ENCODE results near the gene D2HGDH.

Gene D2HGDH

GRCh38 chr2:241734467-241735208 is at the start of gene D2HGDH:
D2HGDH (plus strand) TSS chr2:241734630; CDS start chr2:241735225, 595 bp downstream.
- peak within 1 kb of the TSS; percentile 78 for H3K4me3 ChIP-seq (ENCODE audit: low read depth, low read length)

- peak overlapping the region; percentile 82 for H3K4me3 ChIP-seq (ENCODE audit: low read depth, low read length)
Measured at GRCh38 chr2:241686324-241686649, 48.1 kb upstream of the D2HGDH start.

GRCh38 chr2:241686650-241687425 is 47.6 kb upstream of the D2HGDH start, which contains the start of gene DTYMK:
DTYMK (minus strand) TSS chr2:241686815; CDS start chr2:241686783, 32 bp downstream.
- peak within 1 kb of the TSS; percentile 82 for H3K4me3 ChIP-seq (ENCODE audit: low read depth, low read length)

GRCh38 chr2:241689306-241689705 is 45.1 kb upstream of the D2HGDH start:
- H3K4me3 ChIP-seq (ENCODE audit: low read depth, low read length) = no peak overlapping the region

- no peak overlapping the region for H3K4me3 ChIP-seq (ENCODE audit: low read depth, low read length)
Measured at GRCh38 chr2:241690202-241690717, 44.2 kb upstream of the D2HGDH start.

- no peak overlapping the region for H3K4me3 ChIP-seq (ENCODE audit: low read depth, low read length)
Measured at GRCh38 chr2:241692448-241692847, 42.0 kb upstream of the D2HGDH start.

GRCh38 chr2:241695651-241696050 is 38.8 kb upstream of the D2HGDH start:
- H3K4me3 ChIP-seq (ENCODE audit: low read depth, low read length) = no peak overlapping the region

- peak overlapping the region; percentile 80 for H3K4me3 ChIP-seq (ENCODE audit: low read depth, low read length)
Measured at GRCh38 chr2:241701149-241701398, 33.4 kb upstream of the D2HGDH start.

- peak within 1 kb of the TSS; percentile 80 for H3K4me3 ChIP-seq (ENCODE audit: low read depth, low read length)
Measured at GRCh38 chr2:241701399-241702154, 32.9 kb upstream of the D2HGDH start, which contains the start of gene ING5. ING5 (plus strand) TSS chr2:241702039; CDS start chr2:241702066, 27 bp downstream.

GRCh38 chr2:241702155-241703031 is 32.0 kb upstream of the D2HGDH start:
- peak overlapping the region; percentile 54 for H3K4me3 ChIP-seq (ENCODE audit: low read depth, low read length)

GRCh38 chr2:241703032-241703604 is 31.3 kb upstream of the D2HGDH start:
- peak overlapping the region; percentile 54 for H3K4me3 ChIP-seq (ENCODE audit: low read depth, low read length)

- H3K4me3 ChIP-seq (ENCODE audit: low read depth, low read length) = no peak overlapping the region
Measured at GRCh38 chr2:241706537-241706936, 27.9 kb upstream of the D2HGDH start.

GRCh38 chr2:241708879-241709278 is 25.6 kb upstream of the D2HGDH start:
- no peak overlapping the region for H3K4me3 ChIP-seq (ENCODE audit: low read depth, low read length)

- no peak overlapping the region for H3K4me3 ChIP-seq (ENCODE audit: low read depth, low read length)
Measured at GRCh38 chr2:241719093-241719492, 15.3 kb upstream of the D2HGDH start.

- H3K4me3 ChIP-seq (ENCODE audit: low read depth, low read length) = no peak overlapping the region
Measured at GRCh38 chr2:241720099-241720498, 14.3 kb upstream of the D2HGDH start.

- no peak overlapping the region for H3K4me3 ChIP-seq (ENCODE audit: low read depth, low read length)
Measured at GRCh38 chr2:241720560-241720959, 13.9 kb upstream of the D2HGDH start.

- H3K4me3 ChIP-seq (ENCODE audit: low read depth, low read length) = no peak overlapping the region
Measured at GRCh38 chr2:241721852-241722251, 12.6 kb upstream of the D2HGDH start.

- no peak overlapping the region for H3K4me3 ChIP-seq (ENCODE audit: low read depth, low read length)
Measured at GRCh38 chr2:241722896-241723454, 11.5 kb upstream of the D2HGDH start.

GRCh38 chr2:241724259-241724974 is 10.0 kb upstream of the D2HGDH start:
- H3K4me3 ChIP-seq (ENCODE audit: low read depth, low read length) = no peak overlapping the region

Measured in iPS-11a (cell line).